HTR-8/SVneo (cell line): Measurements from ENCODE around the gene SCMH1.
A peak's percentile ranks its signal among the peaks of the same experiment; 100 is the strongest.

Experiments used
- DNase-seq: peaks from one replicate; pipeline ENCODE4 v3.0.0; 2011; ENCODE audit warnings: low spot score, mixed read lengths; ENCODE audit not compliant: insufficient read length
- FAIRE-seq: peaks from 2 replicates; lab custom pipeline; 2011; peaks lifted over from hg19 to GRCh38; lab: Jason Lieb, UNC

Gene SCMH1

GRCh38 chr1:41108696-41109275, 133.3 kb downstream of the SCMH1 start:
- DNase-seq, result no peak
- FAIRE-seq, result no peak

DNA sequence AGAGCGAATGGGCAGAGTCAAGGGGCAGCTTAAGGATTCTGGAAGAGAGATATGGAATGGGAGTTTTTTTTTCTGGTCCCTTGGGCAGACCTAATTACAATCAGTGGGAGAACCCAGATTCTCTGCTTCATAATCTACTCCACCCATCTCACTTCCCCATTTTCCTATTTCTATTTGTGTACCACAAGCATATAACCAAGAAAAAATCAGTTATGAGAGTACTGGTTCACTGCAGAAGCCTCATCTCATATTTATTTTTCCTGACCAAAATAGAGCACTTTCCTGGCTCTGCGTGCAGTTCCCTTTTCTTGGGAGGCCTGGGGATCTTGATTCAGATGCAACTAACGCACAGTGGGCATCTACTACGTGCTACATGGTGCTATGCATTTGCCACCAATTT, 138.3 kb downstream of the SCMH1 start:
- FAIRE-seq, result no peak
- no peak for DNase-seq

GRCh38 chr1:41102653-41103052, 139.5 kb downstream of the SCMH1 start:
- FAIRE-seq, result no peak
- no peak for DNase-seq

GRCh38 chr1:41101950-41102607, 140.0 kb downstream of the SCMH1 start:
- FAIRE-seq, result no peak
- peak; percentile 14 for DNase-seq

DNA sequence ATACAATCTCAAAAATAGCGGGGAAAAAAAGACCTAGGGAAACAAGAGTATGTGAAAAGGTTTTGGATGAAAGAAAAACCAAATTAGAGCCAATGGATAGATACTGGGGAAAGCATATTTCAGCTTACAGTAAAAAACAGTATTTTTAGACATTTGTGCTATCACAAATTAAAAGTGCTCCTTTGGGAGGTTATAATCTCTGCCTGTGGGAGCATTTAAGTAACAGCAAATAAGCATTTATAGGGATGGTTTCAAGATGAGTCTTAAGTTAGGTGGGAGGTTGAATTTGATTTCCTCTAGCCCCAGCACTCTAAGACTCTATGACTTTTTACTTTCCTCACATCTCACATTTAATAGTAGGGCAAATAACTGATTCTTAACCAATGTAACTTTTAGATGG, 141.0 kb downstream of the SCMH1 start:
- FAIRE-seq, result no peak
- no peak for DNase-seq

- FAIRE-seq (no peak), DNase-seq (no peak)
These were observed 141.9 kb downstream of the SCMH1 start for GRCh38 chr1:41100170-41100569.

GRCh38 chr1:41098730-41099460, 143.2 kb downstream of the SCMH1 start:
- no peak for FAIRE-seq

GRCh38 chr1:41097105-41097504, 145.0 kb downstream of the SCMH1 start:
- DNase-seq (no peak), FAIRE-seq (no peak)

More at GRCh38 chr1:41098730-41099460, 143.2 kb downstream of the SCMH1 start:
- DNase-seq, result no peak

- DNase-seq (no peak), FAIRE-seq (no peak)
These were observed 148.3 kb downstream of the SCMH1 start for GRCh38 chr1:41093826-41094225.

DNA sequence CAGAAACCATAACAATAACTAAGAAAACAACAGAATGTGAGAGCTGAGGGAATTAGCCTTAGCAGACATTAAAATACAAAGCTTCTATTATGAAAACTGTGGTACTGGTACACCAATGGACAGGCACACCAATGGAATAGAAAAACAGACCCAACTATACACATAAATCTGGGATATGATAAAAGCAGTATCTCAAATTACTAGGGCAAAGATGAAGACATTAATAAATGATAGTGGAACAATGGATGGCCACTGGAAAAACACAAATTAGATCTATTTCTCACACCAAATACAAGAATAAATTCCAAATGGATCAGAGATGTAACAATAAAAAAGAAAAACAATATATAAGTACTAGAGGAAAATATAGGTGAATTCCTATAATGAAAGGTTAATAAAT, 155.2 kb downstream of the SCMH1 start:
- FAIRE-seq (no peak), DNase-seq (no peak)

GRCh38 chr1:41078616-41079015, 163.5 kb downstream of the SCMH1 start:
- DNase-seq, result no peak
- FAIRE-seq, result no peak

DNA sequence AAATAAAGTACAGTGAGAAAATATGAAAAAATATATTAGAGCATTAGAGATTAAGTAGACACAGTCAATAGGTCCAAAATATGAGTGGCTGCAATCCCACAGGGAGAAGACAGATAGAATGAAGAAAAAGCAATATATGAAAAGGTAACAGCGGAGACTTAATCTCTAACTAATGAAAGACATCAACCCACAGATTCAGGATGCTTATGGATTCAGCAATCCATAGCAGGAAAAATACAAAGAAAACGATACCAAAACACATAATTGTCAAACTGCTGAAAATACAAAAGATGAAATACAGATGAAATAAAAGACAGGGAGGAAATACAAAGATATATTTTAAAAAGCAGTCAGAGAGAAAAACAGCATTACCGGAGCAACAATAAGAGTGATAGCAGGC, 163.9 kb downstream of the SCMH1 start:
- no peak for FAIRE-seq
- no peak for DNase-seq

GRCh38 chr1:41073971-41074370, 168.1 kb downstream of the SCMH1 start:
- no peak for FAIRE-seq
- no peak for DNase-seq

DNA sequence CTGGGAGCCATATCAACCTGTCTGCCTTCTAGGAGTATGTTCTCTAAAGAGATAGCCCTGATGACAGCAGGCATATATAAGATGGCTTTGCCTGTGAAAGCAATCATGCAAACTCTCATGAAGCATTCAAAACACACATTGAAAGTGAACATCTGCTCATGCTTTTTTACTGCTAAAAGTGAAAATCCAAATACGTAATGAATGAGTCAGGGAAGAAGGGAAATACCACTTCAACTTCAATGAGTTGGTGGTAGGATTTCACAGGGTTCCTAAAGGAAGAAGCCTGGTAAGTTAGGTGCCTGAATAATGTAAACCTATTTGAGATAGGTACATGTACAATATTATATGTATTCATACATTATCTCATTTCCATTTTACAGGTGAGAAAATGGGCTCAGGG, 170.1 kb downstream of the SCMH1 start:
- FAIRE-seq, result no peak

GRCh38 chr1:41056907-41057306, 185.2 kb downstream of the SCMH1 start:
- FAIRE-seq (no peak), DNase-seq (no peak)

More for the DNA sequence above, 170.1 kb downstream of the SCMH1 start:
- no peak for DNase-seq

DNA sequence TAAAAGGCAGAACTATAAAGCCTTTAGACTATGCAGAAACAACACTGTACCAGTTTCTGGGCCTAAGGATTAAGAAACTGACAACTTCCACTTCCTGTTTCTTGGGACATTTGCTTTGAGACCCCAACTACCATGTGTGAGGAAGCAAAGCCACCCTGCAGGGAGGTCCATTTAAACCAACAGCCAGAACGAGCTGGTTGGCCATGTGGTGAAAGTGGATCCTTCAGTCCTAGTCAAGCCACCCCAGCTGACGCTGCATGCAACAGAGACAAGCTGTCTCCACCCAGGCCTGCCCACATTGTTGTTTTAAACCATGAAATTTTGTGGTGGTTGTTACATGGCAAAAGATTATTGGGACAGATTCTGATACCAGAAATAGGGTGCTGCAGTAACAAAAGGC, 188.8 kb downstream of the SCMH1 start:
- DNase-seq (no peak), FAIRE-seq (no peak)

GRCh38 chr1:41051022-41051421, 191.1 kb downstream of the SCMH1 start:
- DNase-seq, result no peak
- FAIRE-seq, result no peak

DNA sequence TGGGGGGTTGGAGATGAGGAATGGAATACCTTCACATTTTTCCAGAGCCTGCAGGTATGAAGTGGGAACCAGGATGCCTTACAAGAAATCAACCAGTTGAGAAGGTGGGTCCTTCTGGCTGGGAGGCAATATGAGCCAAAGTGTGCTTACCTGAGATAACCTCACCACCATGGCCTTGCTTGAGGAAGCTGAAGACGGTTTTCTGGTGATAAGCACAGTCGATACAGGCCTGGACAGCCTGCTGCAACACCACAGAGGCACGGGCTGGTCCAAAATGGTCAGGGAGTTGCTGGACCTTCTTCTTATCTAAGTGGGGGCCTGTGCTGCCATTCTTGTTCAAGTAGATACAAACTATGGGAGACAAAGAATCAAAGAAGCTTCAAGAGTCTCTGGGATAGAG, 193.6 kb downstream of the SCMH1 start:
- DNase-seq, result no peak
- FAIRE-seq, result no peak

DNA sequence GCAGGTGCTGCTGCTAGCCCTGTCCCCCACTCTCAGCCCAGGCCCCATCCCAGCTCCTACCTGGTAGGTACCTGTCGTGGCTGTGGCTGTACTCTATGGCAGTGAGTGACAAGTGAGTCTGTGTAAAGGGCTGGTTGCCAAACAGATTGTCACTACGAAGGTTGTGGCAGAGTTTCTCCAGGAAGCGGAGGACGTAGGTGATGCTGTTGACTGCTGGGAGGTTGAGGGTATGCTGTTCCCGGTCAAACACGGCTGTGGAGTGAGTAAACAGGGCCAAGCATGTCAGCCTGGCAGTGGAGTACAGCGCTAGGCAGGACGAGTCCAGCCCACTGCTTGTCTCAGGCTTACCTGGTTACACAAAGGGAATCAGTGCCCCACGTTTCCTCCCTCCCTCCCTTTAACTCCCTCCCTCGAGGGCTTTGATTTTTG, 195.7 kb downstream of the SCMH1 start:
- DNase-seq (no peak), FAIRE-seq (peak; percentile 40)

- FAIRE-seq (no peak), DNase-seq (no peak)
These were observed 196.4 kb downstream of the SCMH1 start for GRCh38 chr1:41045740-41046139.

DNA sequence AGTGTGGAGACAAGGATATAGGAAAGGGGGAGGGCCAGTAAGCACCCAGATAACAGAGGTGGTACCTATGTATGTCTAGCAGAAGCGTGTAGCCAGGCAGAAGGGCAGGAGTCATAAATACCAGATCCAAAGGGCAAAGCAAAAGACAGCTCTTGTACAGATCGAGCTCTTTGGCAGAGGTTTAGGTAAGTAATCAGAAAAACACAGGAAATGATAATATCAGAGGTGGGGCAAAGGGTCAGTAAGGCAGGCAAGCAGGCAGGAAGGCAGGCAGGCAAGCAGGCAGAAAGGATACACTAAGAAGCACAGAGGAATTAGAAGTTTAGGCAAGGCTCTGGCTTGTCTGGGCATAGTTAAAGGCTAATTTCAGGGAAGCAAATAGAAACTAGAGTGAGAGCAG, 197.9 kb downstream of the SCMH1 start:
- FAIRE-seq (no peak), DNase-seq (no peak)
